ENCODE measurements around the gene KRT37.

DNA sequence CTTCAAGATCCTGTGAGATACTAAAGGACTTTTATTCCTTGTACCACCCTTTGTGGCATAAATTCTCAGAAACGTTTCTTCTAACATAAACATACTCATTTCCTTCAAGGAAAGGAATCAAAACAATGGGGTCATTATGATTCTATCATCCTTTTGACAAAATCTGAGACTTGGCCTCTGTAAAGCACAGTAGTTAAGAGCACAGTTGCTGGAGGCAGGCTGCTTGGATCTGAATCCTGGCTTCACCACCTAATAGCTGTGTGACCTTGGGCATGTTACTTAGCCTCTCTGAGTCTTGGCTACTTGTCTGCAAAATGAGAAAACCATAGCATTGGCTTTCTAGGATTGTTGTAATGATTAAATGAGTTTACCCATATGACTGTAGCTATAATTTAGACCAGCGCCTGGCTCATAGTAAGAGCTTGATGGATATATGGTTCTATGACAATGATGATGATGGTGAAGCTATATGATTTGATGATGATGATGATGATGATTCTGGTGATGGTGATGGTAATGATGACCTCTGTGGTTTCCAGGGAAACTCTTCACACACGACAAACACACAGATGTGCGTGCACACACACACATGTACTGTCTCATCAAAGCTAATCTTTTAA is 20.9 kb downstream of the KRT37 start:
- TF ChIP-seq EP300 (IDR thresholded peaks at IDR 0.05) (no peak), POLR2A (IDR thresholded peaks at IDR 0.05) (no peak), POLR2AphosphoS5 (IDR thresholded peaks at IDR 0.05) (no peak)
- TF ChIP-seq, protein P1, sequence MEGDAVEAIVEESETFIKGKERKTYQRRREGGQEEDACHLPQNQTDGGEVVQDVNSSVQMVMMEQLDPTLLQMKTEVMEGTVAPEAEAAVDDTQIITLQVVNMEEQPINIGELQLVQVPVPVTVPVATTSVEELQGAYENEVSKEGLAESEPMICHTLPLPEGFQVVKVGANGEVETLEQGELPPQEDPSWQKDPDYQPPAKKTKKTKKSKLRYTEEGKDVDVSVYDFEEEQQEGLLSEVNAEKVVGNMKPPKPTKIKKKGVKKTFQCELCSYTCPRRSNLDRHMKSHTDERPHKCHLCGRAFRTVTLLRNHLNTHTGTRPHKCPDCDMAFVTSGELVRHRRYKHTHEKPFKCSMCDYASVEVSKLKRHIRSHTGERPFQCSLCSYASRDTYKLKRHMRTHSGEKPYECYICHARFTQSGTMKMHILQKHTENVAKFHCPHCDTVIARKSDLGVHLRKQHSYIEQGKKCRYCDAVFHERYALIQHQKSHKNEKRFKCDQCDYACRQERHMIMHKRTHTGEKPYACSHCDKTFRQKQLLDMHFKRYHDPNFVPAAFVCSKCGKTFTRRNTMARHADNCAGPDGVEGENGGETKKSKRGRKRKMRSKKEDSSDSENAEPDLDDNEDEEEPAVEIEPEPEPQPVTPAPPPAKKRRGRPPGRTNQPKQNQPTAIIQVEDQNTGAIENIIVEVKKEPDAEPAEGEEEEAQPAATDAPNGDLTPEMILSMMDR (IDR thresholded peaks at IDR 0.05), result no peak

All from upper lobe of left lung (tissue), 4 donors.